ENCODE measurements around the gene VPS37B.

VPS37B gene

DNA sequence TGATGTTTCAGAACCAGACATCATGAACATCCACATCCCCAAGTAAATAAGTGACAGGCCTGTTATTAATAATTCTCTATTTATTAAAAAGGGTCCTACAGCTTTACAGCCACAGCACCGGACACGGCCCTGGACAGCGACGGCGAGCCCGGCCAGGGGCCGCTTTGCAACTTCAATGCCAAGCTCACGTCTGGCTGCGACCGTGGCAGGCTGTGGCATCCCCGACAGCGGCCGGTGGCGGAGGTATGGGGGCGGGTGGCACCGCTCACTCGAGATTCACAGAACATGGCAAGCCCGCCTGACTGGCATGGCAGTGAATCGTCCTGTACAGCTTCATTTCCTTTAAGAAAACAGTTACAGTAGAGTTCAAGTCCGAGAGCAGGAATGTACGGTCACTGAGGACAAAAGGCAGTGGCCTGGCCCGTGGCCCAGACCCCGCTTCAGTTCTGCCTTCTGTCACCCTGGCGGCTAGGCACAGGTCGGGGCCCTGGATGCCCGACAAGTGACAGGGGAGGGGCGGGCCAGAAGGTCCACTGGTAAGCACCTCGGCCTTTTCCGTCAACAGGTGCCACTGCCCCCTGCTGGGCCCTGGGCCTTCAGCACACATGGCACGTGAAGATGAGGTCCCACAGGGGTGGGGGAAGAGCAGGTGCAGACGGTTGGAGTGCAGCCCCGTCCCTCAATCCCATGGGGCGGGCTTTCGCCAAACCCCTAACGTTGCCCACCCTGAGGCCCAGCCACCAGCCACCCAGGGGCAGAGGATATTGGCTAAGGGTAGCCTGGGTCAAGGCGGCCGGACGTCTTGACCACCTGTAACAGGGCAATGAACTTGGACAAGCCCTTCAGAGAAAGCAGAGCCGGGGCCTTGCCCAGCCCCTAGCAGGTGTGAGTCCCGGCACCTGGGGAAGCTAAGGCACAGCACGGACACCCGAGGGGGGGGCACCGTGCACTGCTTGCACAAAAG lies 30.4 kb downstream of the VPS37B start:
- FAIRE-seq, result no peak

DNA sequence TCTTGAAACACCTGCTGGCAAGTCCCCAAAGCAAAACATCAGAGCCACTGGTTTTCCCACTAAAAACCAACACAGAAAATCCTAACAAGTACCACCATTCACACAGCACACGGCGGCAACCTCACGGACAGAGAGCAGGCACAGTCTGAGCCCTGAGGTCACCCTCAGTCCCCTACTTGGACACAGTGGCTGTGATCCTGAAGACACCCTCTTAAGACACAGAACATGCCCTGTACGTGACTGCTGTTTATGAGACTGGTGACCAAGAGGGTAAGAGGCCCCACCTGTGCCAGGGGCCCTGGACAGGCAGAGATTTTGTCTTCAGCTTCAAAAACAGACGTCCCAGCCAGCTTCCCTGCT lies 31.1 kb downstream of the VPS37B start:
- FAIRE-seq, result no peak

DNA sequence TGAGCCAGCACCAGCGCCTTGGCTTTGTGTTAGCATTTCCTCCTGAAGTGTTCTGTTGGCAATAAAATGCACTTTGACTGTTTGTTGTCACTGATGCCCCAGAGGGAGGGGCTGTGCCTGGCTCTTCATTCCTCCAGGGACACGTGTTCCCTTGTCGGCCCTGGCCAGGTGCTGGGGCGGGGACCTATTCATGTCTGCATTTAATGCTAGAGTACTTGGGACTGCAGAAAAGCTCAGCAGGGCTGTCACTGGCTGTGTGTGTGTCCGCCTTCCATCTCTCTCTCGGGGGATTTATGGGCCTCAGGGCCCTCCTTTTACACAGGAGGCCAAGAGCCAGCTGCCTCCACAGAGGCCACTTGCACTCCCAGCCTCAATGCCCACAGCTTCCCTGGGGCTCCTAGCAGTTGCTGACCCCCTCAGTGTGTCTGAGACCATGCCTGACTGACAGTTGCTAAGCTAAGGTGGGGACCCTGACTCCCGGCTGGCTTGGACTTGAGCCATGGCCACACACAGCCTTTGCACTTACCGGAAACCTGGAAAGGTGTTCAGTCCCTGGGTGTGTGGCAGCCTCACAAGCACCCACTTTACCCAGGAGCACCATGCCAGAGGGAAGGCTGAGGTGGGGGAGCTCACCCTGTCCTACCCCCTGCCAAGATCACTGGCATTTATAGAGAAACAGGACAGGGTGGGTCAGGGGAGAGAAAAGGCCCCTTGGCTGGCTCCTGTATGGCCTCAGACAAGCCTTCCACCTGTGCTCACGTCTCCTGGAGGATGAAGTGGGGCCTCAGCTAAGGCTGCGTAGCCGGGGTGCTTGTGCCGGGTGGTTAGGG lies 32.8 kb downstream of the VPS37B start:
- no peak for FAIRE-seq

DNA sequence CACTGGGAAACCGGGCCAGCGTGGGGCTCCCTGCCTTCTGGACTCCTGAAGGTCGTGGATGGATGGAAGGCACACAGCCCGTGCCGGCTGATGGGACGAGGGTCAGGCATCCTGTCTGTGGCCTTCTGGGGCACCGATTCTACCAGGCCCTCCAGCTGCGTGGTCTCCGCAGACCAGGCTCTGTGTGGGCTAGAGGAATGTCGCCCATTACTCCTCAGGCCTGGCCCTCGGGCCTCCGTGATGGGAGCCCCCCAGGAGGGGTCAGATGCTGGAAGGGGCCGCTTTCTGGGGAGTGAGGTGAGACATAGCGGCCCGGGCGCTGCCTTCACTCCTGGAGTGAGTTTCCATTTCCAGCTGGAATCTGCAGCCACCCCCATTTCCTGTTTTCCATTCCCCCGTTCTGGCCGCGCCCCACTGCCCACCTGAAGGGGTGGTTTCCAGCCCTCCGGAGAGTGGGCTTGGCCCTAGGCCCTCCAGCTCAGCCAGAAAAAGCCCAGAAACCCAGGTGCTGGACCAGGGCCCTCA lies 33.8 kb downstream of the VPS37B start:
- no peak for FAIRE-seq

DNA sequence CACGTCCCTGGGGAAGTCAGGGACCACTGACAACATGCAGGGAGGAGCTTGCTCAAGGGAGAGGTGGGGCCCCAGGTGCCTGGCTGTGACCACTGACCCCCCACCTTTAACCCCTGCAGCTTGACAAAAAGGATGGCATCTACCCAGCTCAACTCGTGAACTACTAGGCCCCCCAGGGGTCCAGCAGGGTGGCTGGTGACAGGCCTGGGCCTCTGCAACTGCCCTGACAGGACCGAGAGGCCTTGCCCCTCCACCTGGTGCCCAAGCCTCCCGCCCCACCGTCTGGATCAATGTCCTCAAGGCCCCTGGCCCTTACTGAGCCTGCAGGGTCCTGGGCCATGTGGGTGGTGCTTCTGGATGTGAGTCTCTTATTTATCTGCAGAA lies 34.3 kb downstream of the VPS37B start:
- FAIRE-seq, result no peak

DNA sequence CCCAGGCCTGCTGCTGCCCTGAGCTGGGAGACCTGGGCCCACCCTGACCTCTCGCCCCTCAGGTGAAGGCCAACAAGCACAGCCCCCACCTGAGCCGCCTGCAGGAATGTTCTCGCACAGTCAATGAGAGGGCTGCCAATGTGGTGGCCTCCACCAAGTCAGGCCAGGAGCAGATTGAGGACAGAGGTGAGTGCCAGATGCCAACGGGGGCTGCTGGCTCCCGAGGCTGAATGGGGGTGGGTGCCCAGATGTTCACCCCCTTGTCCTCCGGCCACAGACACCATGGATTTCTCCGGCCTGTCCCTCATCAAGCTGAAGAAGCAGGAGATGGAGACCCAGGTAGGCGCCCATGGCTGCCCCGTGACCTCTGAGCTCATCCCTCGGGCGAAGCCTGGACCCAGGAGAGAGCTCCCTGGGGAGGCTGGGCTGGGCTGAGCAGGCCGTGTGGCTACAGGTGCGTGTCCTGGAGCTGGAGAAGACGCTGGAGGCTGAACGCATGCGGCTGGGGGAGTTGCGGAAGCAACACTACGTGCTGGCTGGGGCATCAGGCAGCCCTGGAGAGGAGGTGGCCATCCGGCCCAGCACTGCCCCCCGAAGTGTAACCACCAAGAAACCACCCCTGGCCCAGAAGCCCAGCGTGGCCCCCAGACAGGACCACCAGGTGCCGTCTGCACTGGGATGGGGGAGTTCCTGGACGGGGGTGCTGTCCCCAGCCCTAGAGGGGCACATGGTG lies 34.9 kb downstream of the VPS37B start:
- no peak for FAIRE-seq

DNA sequence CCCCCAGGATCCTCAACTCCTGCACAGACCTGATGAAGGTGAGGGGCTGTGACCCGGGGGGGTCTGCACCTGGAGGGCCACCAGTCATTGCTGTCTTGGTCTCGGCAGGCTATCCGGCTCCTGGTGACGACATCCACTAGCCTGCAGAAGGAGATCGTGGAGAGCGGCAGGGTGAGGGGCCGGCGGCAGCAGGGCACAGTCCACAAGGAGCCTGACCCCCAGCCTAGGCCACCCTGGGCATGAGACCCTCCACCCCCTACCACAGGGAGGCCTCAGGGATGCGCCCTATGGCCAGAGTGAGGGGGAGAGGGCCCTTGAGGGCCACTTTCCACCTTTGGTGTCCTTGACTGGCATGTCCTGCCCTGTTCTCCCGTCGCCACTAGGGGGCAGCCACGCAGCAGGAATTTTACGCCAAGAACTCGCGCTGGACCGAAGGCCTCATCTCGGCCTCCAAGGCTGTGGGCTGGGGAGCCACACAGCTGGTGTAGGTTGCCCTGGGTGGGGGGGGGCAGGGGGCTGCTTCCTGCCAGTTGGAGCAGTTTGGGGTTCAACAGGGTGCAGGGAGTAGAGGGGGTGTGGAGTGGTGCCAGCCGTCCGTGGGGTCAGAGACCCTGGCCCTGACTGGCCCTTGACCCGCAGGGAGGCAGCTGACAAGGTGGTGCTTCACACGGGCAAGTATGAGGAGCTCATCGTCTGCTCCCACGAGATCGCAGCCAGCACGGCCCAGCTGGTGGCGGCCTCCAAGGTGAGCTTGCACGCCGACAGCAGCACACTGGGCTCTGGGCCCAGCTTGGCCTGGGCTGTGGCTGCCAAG lies 35.7 kb downstream of the VPS37B start:
- no peak for FAIRE-seq

DNA sequence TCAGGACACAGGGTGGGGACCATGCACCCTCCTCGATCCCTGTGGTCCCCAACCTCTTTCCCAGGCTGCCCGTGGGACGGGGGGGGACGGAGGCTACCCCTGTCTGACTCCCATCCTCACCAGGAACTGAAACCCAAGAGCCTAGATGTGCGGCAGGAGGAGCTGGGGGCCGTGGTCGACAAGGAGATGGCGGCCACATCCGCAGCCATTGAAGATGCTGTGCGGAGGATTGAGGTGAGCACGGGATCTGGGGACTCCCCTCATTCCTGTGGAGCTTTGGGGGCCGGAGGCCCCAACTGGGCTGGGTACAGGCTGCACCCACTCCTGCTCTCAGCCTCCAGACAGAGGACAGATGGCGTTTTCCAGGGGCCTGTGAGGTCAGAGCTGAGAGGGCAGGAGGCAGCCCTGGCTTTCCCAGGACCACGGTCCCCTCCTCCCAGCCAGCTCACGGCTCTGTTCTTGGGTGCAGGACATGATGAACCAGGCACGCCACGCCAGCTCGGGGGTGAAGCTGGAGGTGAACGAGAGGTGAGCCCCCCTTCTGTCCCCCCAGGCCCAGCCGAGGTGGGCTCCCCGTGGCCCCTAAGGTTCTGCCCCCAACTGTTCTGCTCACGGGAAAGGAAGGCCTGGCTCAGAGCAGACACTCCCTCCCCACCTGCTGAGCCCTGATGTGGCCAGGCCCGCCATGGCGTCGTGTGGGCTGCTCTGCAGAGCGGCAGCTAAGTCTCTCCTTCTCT lies 36.5 kb downstream of the VPS37B start:
- FAIRE-seq, result no peak

DNA sequence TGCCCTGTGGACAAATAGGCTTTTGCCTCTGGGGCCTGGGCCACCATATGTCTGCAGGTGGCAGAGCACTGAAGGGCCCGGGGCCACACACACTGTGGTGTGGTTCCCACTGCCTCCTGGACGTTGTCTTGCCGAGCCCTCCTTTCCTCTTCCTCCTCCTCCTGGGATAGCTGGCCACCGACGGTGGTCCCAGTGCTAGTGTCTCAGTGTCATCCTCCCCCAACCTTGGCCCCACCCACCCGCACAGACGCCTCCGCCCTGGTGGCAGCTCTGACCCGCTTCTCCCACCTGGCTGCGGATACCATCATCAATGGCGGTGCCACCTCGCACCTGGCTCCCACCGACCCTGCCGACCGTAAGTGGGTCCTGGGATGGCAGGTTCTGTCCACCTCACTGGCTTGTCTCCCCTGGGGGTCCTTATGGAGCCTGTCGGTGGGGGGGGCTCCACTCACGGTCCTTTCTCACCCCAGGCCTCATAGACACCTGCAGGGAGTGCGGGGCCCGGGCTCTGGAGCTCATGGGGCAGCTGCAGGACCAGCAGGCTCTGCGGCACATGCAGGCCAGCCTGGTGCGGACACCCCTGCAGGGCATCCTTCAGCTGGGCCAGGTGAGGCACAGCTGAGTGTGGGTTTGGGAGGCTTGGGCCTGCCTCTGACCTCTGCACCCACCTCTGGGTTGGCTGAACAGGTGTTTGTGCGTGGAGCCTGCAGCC lies 37.2 kb downstream of the VPS37B start:
- FAIRE-seq, result no peak

DNA sequence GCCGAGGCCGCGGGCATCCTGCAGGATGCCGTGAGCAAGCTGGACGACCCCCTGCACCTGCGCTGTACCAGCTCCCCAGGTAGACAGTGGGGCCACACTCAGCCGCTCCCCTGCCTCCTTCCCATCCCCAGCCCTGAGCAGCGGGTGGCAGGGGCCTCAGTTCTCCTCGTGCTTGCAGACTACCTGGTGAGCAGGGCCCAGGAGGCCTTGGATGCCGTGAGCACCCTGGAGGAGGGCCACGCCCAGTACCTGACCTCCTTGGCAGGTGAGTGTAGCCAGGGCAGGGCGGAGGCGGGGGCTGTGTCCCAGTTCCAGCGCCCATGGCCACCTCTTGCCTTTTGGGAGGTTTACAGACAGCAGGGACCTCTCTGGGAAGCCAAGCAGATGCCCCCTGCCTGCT lies 37.8 kb downstream of the VPS37B start:
- no peak for FAIRE-seq

DNA sequence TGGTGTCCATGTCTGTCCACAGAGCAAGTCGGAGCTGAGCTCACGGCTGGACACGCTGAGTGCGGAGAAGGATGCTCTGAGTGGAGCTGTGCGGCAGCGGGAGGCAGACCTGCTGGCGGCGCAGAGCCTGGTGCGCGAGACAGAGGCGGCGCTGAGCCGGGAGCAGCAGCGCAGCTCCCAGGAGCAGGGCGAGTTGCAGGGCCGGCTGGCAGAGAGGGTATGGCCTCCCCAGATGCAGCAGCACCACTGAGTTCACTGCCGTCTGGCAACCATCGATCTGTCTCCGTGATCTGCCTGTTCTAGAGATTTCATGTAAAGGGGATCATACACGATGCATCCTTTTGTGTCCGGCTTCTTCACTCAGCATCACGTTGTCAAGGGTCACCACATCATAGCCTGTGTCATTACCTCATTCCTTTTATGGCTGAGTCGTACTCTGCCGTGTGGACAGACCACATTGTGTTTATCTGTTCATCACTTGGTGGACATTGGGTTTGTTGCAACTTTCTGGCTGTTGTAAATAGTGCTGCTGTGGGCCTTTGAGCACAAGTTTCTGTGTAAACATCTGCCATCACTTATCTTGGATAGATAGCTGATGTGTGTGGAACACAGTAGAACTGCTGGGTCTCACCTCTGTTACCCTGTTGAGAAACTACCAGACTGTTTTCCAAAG lies 38.8 kb downstream of the VPS37B start:
- no peak for FAIRE-seq

DNA sequence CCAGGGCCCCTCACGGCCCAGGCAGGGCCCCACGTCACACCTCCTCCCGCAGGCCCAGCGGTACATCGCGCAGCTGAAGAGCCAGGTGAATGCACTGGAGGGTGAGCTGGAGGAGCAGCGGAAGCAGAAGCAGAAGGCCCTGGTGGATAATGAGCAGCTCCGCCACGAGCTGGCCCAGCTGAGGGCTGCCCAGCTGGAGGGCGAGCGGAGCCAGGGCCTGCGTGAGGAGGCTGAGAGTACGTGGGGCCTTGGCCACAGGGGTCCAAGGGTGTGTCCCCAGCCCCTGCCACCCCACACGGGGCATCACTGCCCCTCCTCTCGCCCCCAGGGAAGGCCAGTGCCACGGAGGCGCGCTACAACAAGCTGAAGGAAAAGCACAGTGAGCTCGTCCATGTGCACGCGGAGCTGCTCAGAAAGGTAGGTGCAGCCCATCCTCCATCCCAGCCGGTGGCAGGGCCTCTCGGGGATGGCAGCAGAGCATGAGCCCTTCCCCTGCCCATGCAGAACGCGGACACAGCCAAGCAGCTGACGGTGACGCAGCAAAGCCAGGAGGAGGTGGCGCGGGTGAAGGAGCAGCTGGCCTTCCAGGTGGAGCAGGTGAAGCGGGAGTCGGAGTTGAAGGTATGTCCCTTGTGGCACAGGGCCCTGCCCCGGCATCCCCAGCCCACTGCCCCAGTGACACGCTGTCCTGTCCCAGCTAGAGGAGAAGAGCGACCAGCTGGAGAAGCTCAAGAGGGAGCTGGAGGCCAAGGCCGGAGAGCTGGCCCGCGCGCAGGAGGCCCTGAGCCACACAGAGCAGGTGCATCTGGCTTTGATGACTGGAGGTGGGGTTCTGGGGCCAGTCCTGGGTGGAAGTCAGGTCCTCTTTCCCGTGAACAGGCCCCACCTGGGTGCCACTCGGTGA lies 39.7 kb downstream of the VPS37B start:
- no peak for FAIRE-seq

DNA sequence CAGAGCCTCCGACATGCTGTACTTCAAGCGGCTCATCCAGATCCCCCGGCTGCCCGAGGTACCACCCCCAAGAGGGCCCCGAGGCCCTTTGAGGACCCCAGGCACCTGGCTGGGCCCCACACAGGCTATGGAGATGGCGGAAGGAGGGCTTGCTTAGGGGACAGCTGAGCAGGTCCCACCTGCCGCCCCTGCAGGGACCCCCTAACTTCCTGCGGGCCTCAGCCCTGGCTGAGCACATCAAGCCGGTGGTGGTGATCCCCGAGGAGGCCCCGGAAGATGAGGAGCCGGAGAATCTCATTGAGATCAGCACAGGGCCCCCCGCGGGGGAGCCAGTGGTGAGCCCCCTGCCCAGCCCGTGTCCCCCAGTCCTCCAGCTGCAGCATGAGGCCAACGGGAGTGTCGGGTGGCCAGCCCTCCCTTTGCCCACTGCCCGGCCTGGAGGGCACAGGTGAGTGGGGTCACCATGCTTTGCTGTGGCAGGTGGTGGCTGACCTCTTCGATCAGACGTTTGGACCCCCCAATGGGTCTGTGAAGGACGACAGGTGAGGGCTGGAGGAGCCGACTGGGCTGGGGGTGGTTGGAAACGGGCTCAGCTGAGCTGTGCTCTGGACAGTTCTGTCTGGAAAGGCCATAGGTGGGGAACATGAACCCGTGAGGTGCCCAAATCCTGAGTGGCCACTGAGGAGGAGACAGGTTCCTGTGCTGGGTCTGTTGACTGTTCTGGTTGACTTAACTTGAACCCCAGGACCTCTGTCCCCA lies 40.7 kb downstream of the VPS37B start:
- FAIRE-seq, result no peak

DNA sequence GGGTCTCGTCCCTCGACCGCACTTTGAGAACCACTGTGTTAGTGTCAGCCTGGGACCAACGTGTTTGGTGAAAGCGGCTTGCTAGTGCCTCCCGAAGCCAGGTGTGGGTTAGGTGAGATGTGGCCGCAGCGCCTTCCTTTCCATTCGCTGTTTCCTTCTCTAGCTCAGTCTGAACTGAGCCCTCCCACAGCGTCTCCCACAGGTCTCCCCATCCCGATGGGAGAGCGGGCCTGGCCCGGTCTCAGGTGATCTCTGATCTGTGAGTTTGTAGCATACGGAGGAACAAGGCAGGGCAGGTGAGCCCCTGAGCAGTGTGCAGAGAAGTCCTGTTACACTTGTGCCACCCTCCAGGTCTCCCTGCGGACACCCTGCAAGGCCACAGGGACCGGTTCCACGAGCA lies 41.4 kb downstream of the VPS37B start:
- FAIRE-seq, result no peak

DNA sequence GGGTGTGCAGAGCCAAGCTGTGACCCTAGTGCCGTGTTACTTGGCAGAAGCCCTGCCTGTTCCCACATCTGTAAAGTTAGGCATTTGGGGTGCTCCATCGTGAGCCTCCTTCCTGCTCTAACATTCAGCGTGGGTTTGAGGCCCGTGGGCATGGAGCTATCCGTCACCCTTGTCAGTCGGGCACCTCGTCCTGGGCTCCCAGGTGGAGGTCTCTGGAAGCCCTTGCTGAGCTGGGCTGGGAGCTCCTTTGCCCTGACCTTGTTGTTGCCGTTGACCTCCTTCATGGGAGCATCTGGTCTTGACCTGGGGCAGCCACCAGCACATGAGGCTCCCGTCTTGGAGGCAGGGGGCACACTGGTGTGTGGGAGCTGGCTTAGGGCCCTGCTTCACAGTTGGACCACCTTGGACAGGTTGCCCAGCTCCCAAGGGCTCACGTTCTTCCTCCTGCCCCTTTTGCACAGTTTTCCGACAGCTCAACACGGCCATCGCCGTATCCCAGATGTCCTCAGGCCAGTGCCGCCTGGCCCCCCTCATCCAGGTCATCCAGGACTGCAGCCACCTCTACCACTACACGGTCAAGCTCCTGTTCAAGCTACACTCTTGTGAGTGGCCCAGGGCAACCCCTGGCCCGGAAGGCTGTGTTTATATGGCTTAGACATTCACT lies 42.2 kb downstream of the VPS37B start:
- FAIRE-seq, result no peak

DNA sequence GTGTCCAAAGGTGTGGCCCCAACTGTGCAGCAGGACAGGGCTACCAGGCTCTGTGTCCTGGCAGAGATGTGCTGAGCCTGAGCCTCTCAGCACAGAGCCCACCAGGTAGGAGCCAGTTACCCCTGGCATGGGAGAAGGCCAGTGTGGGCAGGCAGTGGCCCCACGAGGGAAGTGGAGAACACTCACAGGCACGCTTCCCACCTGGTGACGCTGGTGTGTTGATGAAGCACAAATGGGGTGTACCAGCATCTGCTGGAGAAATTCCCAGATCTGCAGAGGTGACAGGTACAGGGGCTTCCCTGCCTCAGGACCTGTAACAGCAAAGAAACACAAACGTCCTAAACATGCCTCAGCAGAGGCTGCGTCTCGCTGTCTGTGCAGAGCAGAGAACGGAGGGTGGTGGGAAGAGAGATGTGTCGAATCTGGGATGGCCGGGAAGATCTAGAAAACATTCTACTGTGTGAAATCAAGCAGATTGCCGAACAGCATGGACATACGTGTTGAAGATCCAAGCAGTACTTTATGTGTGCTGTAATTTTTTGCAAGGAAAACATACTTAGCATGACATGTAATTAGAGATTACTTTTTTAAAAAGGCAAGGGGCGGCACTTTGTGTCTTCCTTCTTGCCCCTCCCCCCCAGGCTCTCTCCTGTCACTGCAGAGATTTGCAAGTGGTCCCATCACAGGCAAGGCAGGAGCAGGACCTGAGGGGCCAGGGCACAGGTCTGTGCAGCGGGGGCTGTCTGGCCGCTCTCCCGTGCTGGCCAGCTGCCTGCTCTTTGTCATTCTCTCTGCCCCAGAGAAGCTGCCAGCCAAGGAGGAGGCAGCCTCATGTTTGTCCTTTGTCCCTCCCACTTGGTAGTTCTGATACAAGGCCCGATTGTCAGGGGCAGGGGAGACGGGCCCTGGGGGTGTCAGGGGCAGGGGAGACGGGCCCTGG lies 43.3 kb downstream of the VPS37B start:
- FAIRE-seq, result no peak

DNA sequence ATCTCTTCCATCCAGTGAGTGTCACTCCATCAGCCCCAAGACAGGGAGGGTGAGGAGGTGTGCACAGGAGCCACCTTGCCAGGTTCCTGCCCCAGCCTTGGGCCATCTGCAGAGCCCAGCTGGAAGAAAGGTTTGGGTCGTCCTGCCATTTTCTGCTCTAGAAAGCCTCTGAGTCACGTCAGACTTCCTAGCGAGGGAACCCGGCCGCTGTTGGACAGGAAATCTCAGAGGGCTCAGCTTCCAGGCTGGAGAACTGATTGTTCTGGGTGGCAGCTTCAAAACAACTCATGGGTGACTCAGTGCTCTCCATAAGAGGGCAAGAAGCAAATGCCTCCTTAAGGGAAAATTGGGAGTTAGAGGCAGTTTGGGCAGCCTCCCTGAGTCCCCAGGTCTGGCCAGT lies 44.1 kb downstream of the VPS37B start:
- FAIRE-seq, result no peak

All from islet of Langerhans (tissue), 1 donor.